ENCODE results near the gene MEA1.

- TF ChIP-seq, protein P1, sequence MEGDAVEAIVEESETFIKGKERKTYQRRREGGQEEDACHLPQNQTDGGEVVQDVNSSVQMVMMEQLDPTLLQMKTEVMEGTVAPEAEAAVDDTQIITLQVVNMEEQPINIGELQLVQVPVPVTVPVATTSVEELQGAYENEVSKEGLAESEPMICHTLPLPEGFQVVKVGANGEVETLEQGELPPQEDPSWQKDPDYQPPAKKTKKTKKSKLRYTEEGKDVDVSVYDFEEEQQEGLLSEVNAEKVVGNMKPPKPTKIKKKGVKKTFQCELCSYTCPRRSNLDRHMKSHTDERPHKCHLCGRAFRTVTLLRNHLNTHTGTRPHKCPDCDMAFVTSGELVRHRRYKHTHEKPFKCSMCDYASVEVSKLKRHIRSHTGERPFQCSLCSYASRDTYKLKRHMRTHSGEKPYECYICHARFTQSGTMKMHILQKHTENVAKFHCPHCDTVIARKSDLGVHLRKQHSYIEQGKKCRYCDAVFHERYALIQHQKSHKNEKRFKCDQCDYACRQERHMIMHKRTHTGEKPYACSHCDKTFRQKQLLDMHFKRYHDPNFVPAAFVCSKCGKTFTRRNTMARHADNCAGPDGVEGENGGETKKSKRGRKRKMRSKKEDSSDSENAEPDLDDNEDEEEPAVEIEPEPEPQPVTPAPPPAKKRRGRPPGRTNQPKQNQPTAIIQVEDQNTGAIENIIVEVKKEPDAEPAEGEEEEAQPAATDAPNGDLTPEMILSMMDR (conservative IDR thresholded peaks at IDR 0.05; ENCODE audit: low read length), result no peak
- TF ChIP-seq EZH2phosphoT487 (IDR thresholded peaks at IDR 0.05; ENCODE audit: borderline replicate concordance), result no peak
Observed at GRCh38 chr6:43037706-43038105, 24.0 kb upstream of the MEA1 start.
